HG02981 (cell line): ENCODE results near the gene PCDHGA5.
"Not testable (repeated sequence)": the region's sequence is repeated elsewhere in the genome, so short reads cannot be mapped to it uniquely, and the experiment has no call there.

Source experiments
- ATAC-seq: cut with Tn5 transposase; IDR thresholded peaks from one replicate; pipeline ENCODE4 v1.9.1; 2021; ENCODE audit warnings: mild to moderate bottlenecking, moderate library complexity; ENCODE audit not compliant: unreplicated experiment

Gene PCDHGA5

GRCh38 chr5:141363952-141364660 lies at the start of gene PCDHGA5:
Gene PCDHGA5, plus strand, starts transcription at chr5:141364162. Its CDS starts 169 bp downstream, at chr5:141364331.
- ATAC-seq, result no peak

GRCh38 chr5:141316963-141317362 lies 47.0 kb upstream of the PCDHGA5 start:
- not testable (repeated sequence) for ATAC-seq

DNA sequence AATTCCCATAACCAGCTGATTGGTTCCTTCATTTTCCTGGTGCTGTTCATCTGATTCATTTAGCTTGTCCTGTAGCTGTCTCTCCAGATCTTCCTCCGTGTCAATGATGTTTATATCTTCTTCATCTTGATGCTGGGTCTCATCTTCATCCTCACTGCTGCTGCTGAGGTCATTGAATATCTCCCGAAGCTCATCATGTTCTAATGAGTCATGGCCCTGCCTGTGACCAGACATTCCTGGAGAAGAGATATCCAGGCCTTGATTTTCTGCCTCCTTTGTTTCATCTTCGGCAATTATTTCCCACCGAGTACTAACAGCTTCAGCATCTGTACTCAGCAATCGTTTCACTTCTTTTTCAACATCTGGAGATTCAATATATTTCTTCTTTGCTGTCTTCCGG lies 44.8 kb upstream of the PCDHGA5 start:
- ATAC-seq, result no peak

DNA sequence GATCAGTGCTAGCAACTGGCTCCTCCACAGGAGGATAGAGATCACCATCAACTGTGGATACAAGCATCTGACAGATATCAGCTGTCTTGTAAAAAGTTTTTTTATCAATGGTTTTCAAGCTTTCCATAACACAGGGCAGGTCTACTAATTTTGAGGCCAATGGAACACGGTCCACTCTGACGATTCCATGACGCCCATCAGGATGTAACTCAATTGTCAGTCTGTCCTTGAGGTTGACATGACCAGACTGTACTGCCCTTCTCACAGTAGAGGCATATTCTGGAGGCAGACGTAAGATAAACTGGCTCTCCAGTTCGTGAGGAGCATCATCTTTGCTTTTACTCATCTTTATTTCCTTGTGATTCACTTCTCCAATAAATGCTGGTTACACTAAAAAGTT lies 44.3 kb upstream of the PCDHGA5 start:
- ATAC-seq, result no peak

DNA sequence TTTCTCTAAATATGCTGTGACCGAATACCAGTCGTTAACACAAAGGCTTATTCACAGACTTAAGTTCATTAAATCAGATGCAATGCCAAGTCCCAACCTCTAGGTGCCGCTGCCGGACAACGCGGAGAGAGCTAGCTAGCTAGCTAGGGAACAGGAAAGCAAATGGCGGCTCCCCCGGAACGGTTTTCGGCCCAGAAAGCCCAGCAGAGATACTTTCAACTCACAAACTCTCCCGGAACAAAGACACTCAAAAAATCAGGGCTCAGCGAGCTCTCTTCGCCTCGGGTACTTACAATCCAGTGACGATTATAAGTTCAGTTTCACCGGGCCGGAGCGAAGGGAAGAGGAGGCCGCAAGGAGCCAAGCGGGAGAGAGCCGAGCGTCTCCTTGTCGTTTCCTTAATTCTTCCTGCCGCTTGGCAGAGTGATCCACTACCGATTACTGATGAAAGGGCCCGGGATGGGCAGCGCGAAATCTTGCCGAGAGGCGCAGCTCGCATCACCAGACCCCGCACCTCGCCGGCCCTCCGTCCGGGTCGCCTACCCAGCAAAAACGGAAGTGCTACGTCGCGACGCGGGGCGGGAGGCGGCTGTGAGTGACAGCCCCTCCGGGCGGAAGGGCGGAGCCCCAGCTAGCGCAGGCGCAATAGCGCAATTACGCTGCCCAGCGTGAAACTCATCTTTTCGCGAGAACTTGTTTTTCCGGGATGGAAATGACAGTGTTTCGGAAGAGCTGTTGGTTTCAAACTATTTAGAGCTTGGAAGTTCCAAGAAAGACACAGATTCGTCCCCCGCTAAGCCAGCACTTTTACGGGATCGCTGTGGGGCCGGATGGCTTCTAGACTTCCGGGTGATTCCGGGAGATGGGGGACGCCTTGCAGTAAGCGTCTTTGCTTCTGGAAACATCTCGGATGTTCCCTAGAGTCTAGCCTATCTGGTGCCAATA lies 43.5 kb upstream of the PCDHGA5 start, which contains the start of gene TAF7:
TSS of gene TAF7 (minus strand) at position 560 of the 945 bp plus-strand sequence. CDS start 740 bp downstream, outside the sequence.
- peak; percentile 93 for ATAC-seq

DNA sequence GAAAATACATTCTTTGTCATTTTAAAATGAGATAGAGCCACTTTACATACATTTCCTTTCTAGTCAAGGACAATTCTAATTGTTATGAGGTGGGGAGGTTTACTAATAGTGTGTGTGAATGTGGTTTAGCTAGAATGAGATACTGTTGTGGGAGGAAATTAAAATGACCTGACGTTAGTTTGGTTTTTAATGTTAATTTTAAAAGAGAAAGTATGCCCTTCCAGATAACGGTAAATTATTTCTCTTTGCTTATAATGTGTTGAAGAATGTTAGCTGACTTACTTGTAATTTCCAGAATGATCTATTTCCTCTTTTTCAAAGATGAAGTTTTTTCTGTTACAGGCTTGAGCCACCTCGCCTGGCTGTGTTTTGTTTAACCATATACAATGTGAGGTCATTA lies 41.7 kb upstream of the PCDHGA5 start:
- no peak for ATAC-seq

- ATAC-seq, result peak; percentile 81
These were observed 37.7 kb upstream of the PCDHGA5 start for GRCh38 chr5:141326088-141326854.

- ATAC-seq, result no peak
These were observed 35.7 kb upstream of the PCDHGA5 start for GRCh38 chr5:141328231-141328630.

DNA sequence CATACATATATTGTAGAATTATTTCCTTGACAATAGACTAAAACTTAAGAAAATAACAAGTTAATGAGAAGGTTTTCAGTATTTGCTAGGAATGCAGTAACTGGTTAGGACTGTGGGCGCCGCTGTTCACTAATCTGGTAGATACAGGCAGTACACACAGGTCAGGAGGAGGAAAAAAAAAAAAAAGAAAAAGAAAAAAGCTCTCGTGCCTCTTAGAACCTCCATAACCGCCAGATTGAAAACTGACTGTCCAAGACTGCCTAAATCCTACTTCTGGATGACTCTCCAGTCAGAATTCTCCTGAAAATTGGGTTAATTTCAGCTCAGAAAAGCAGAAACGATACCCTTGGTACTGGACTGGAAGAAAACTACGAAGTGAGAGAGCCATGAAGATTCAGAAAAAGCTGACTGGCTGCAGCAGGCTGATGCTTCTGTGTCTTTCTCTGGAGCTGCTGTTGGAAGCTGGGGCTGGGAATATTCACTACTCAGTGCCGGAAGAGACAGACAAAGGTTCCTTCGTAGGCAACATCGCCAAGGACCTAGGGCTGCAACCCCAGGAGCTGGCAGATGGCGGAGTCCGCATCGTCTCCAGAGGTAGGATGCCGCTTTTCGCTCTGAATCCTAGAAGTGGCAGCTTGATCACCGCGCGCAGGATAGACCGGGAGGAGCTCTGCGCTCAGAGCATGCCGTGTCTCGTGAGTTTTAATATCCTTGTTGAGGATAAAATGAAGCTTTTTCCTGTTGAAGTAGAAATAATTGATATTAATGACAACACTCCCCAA lies 33.5 kb upstream of the PCDHGA5 start, which contains the start of gene PCDHGA1:
TSS of gene PCDHGA1 (plus strand) at position 216 of the 782 bp plus-strand sequence.
- no peak for ATAC-seq

DNA sequence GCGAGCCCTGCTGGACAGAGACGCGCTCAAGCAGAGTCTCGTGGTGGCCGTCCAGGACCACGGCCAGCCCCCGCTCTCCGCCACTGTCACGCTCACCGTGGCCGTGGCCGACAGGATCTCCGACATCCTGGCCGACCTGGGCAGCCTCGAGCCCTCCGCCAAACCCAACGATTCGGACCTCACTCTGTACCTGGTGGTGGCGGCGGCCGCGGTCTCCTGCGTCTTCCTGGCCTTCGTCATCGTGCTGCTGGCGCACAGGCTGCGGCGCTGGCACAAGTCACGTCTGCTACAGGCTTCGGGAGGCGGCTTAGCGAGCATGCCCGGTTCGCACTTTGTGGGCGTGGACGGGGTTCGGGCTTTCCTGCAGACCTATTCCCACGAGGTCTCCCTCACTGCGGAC lies 31.4 kb upstream of the PCDHGA5 start:
- ATAC-seq, result not testable (repeated sequence)

GRCh38 chr5:141338538-141339306 lies 25.2 kb upstream of the PCDHGA5 start, which contains the start of gene PCDHGA2:
Gene PCDHGA2, plus strand, starts transcription at chr5:141338760.
- no peak for ATAC-seq

GRCh38 chr5:141340781-141341354 lies 23.1 kb upstream of the PCDHGA5 start:
- ATAC-seq, result not testable (repeated sequence)

GRCh38 chr5:141342773-141343172 lies 21.2 kb upstream of the PCDHGA5 start:
- ATAC-seq, result no peak

- ATAC-seq, result no peak
These were observed 20.6 kb upstream of the PCDHGA5 start, which contains the start of gene PCDHGA3 for GRCh38 chr5:141343242-141343952. Gene PCDHGA3, plus strand, starts transcription at chr5:141343829. Its CDS starts 205 bp downstream, at chr5:141344034.

GRCh38 chr5:141343953-141344463 lies 20.0 kb upstream of the PCDHGA5 start:
- ATAC-seq, result no peak

GRCh38 chr5:141345327-141345726 lies 18.6 kb upstream of the PCDHGA5 start:
- ATAC-seq, result no peak

DNA sequence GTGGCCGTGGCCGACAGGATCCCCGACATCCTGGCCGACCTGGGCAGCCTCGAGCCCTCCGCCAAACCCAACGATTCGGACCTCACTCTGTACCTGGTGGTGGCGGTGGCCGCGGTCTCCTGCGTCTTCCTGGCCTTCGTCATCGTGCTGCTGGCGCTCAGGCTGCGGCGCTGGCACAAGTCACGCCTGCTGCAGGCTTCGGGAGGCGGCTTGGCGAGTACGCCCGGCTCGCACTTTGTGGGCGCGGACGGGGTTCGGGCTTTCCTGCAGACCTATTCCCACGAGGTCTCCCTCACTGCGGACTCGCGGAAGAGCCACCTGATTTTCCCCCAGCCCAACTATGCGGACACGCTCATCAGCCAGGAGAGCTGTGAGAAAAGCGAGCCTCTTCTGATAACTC lies 17.9 kb upstream of the PCDHGA5 start:
- not testable (repeated sequence) for ATAC-seq
